IMR-90 (cell line): ENCODE measurements around the gene GRAMD4. TPM values are rescaled to one million over a fixed set of nuclear protein-coding genes. Genes with fewer than 3 reads are reported as not detected.

Experiments used
- ATAC-seq: fragments of 200-7000 bp; cut with Tn5 transposase; 2 replicates; pipeline ENCODE4 v1.9.1; 2020; ENCODE audit warnings: low read depth, mild to moderate bottlenecking, moderate library complexity
- BruUV-seq: library from RNA; stranded (reverse); fragments of 400-500 nt; replicated peaks from 2 replicates; lab custom pipeline; 2021; lab: Mats Ljungman, UMichigan
- CTCF ChIA-PET: fragments of 300-600 bp; formaldehyde crosslinking; extraction: SDS; loops from one replicate; lab custom pipeline; 2021; ENCODE audit warnings: antibody characterized with exemption; lab: Yijun Ruan, JAX
- POLR2A ChIA-PET: fragments of 300-600 bp; sonication (Branson Sonifier 250); formaldehyde crosslinking; loops from one replicate; lab custom pipeline; 2022; ENCODE audit warnings: antibody characterized with exemption; ENCODE audit not compliant: unreplicated experiment; lab: Charles Lee
- DNase-seq: peaks from one replicate; pipeline ENCODE4 v3.0.0; 2013
- H2AFZ ChIP-seq: replicated peaks from 2 replicates; pipeline ENCODE3; 2013; ENCODE audit warnings: low read length, mild to moderate bottlenecking; ENCODE audit not compliant: poor library complexity
- H2AK5ac ChIP-seq: 2 replicates; pipeline ENCODE4 v1.6.1; 2013; ENCODE audit warnings: low read depth, low read length, inconsistent platforms
- H2AK9ac ChIP-seq: replicated peaks from 2 replicates; pipeline ENCODE3; 2013; ENCODE audit warnings: mild to moderate bottlenecking, low read depth, low read length, moderate library complexity; ENCODE audit not compliant: poor library complexity
- H2BK120ac ChIP-seq: 2 replicates; pipeline ENCODE4 v1.6.1; 2013; ENCODE audit warnings: low read depth, low read length, inconsistent platforms
- H2BK15ac ChIP-seq: 3 replicates; pipeline ENCODE4 v1.6.1; 2013; ENCODE audit warnings: low read depth, low read length, inconsistent platforms
- H2BK20ac ChIP-seq: 2 replicates; pipeline ENCODE4 v1.6.1; 2013; ENCODE audit warnings: low read depth, mild to moderate bottlenecking, inconsistent platforms, low read length, moderate library complexity
- H2BK5ac ChIP-seq: 2 replicates; pipeline ENCODE4 v1.6.1; 2013; ENCODE audit warnings: mild to moderate bottlenecking, low read depth, low read length, inconsistent platforms; ENCODE audit not compliant: poor library complexity, severe bottlenecking
- H3K14ac ChIP-seq: replicated peaks from 2 replicates; pipeline ENCODE4 v1.6.1; 2013; ENCODE audit warnings: low read depth, low read length, inconsistent platforms
- H3K18ac ChIP-seq: 2 replicates; pipeline ENCODE4 v1.6.1; 2013; ENCODE audit warnings: low read depth, low read length, control low read depth
- H3K23ac ChIP-seq: 2 replicates; pipeline ENCODE4 v1.6.1; 2013; ENCODE audit warnings: low read depth, low read length, inconsistent platforms
- H3K27ac ChIP-seq: 2 replicates; pipeline ENCODE4 v1.5.1; 2013; ENCODE audit warnings: mild to moderate bottlenecking, control low read depth, low read length; ENCODE audit not compliant: insufficient read depth
- H3K27me3 ChIP-seq: 2 replicates; pipeline ENCODE4 v1.6.1; 2013; ENCODE audit warnings: low read length; ENCODE audit not compliant: control insufficient read depth, insufficient read depth
- H3K36me3 ChIP-seq: 2 replicates; pipeline ENCODE4 v1.6.1; 2013; ENCODE audit warnings: low read length, mixed read lengths; ENCODE audit not compliant: control insufficient read depth, insufficient read depth
- H3K4ac ChIP-seq: 2 replicates; pipeline ENCODE4 v1.6.1; 2013; ENCODE audit warnings: low read depth, low read length, inconsistent platforms
- H3K4me1 ChIP-seq: 2 replicates; pipeline ENCODE4 v1.6.1; 2013; ENCODE audit warnings: low read length, mixed read lengths; ENCODE audit not compliant: control insufficient read depth, insufficient read depth
- H3K4me2 ChIP-seq: 2 replicates; pipeline ENCODE4 v1.6.1; 2013; ENCODE audit warnings: low read depth, mild to moderate bottlenecking, control low read depth, low read length, moderate library complexity
- H3K4me3 ChIP-seq: 2 replicates; pipeline ENCODE4 v1.5.1; 2013; ENCODE audit warnings: low read depth, mild to moderate bottlenecking, control low read depth, low read length, moderate library complexity; ENCODE audit not compliant: insufficient read depth
- H3K56ac ChIP-seq: 2 replicates; pipeline ENCODE4 v1.6.1; 2013; ENCODE audit warnings: low read length, inconsistent platforms; ENCODE audit not compliant: insufficient read depth; ENCODE audit errors: extremely low read depth
- H3K79me1 ChIP-seq, 2 experiments: 2 replicates each; pipeline ENCODE4 v1.6.1; 2013; ENCODE audit warnings: low read length in 2 of 2, inconsistent platforms in 1 of 2, low read depth in 1 of 2
- H3K9ac ChIP-seq: 2 replicates; pipeline ENCODE4 v1.6.1; 2013; ENCODE audit warnings: low read depth, low read length, control low read depth
- H3K9me1 ChIP-seq: 2 replicates; pipeline ENCODE4 v1.6.1; 2013; ENCODE audit warnings: low read length, inconsistent platforms; ENCODE audit not compliant: insufficient read depth
- H3K9me3 ChIP-seq: 2 replicates; pipeline ENCODE4 v1.6.1; 2013; ENCODE audit warnings: low read length; ENCODE audit not compliant: control insufficient read depth, insufficient read depth
- H4K20me1 ChIP-seq: 2 replicates; pipeline ENCODE4 v1.6.1; 2013; ENCODE audit warnings: low read length, inconsistent platforms; ENCODE audit not compliant: insufficient read depth
- H4K5ac ChIP-seq: 2 replicates; pipeline ENCODE4 v1.6.1; 2013; ENCODE audit warnings: mild to moderate bottlenecking, low read depth, low read length, control low read depth
- H4K8ac ChIP-seq, 2 experiments: 2 replicates each; pipeline ENCODE4 v1.6.1; 2013; ENCODE audit warnings: low read depth in 2 of 2, low read length in 2 of 2, control low read depth in 1 of 2, inconsistent platforms in 1 of 2
- H4K91ac ChIP-seq: 2 replicates; pipeline ENCODE4 v1.6.1; 2013; ENCODE audit warnings: low read depth, low read length, inconsistent platforms; ENCODE audit not compliant: insufficient read depth
- BHLHE40 ChIP-seq: fragments of 150-350 bp; IDR thresholded peaks from 2 replicates; pipeline ENCODE4 v1.6.1; 2016; ENCODE audit warnings: mild to moderate bottlenecking, low read depth, low read length
- CEBPB ChIP-seq: IDR thresholded peaks from 2 replicates; pipeline ENCODE4 v1.6.1; 2012; ENCODE audit warnings: low read depth, low read length, improper control_type of control experiment
- CHD1 ChIP-seq: IDR thresholded peaks from 2 replicates; pipeline ENCODE4 v1.6.1; 2012; ENCODE audit warnings: low read depth, low read length, improper control_type of control experiment
- CTCF ChIP-seq: conservative IDR thresholded peaks from 2 replicates; pipeline ENCODE4 v1.5.1; 2012; ENCODE audit warnings: mild to moderate bottlenecking, low read depth, low read length, improper control_type of control experiment
- MAFK ChIP-seq: IDR thresholded peaks from 2 replicates; pipeline ENCODE4 v1.6.1; 2012; ENCODE audit warnings: low read depth, low read length, improper control_type of control experiment
- MXI1 ChIP-seq: IDR thresholded peaks from 2 replicates; pipeline ENCODE4 v1.6.1; 2012; ENCODE audit warnings: low read depth, mild to moderate bottlenecking, low read length, moderate library complexity, borderline replicate concordance
- POLR2A ChIP-seq: IDR thresholded peaks from 2 replicates; pipeline ENCODE4 v1.6.1; 2012; ENCODE audit warnings: mild to moderate bottlenecking, low read depth, low read length
- RAD21 ChIP-seq: IDR thresholded peaks from 2 replicates; pipeline ENCODE4 v1.6.1; 2012; ENCODE audit warnings: low read length, improper control_type of control experiment
- RFX5 ChIP-seq: IDR thresholded peaks from 2 replicates; pipeline ENCODE4 v1.8.0; 2012; ENCODE audit warnings: low read depth, mild to moderate bottlenecking, low read length, moderate library complexity
- USF2 ChIP-seq: fragments of 150-350 bp; IDR thresholded peaks from 2 replicates; pipeline ENCODE4 v1.6.1; 2017; ENCODE audit warnings: mild to moderate bottlenecking, antibody characterized with exemption, low read length, low read depth
- WGBS, 2 experiments: methylation state at CpG; one replicate each; pipeline versions ENCODE4 v1.1.5 to v1.1.7; 2013; ENCODE audit warnings: missing lambda C conversion rate in 2 of 2; ENCODE audit not compliant: insufficient read length in 1 of 2; ENCODE audit errors: extremely low coverage in 2 of 2; 5-methylcytosine and 5-hydroxymethylcytosine counted together
- dilution Hi-C: fragments of 300-500 bp; cut with HindIII; formaldehyde crosslinking; loops from one replicate; pipeline ENCODE4 v1.14.3; 2018; ENCODE audit warnings: low sequenced_read_pairs; ENCODE audit not compliant: unreplicated experiment
- in situ Hi-C: fragments of 300-500 bp; cut with MboI; formaldehyde crosslinking; loops from 3 replicates; pipeline ENCODE4 v1.14.3; 2019; ENCODE audit warnings: low sequenced_read_pairs, inconsistent platforms, mixed read lengths
- intact Hi-C: fragments of 100-400 bp; cut with micrococcal nuclease; formaldehyde crosslinking; loops from 2 replicates; pipeline ENCODE4 v1.10.0; 2022
- polyA plus RNA-seq, 3 experiments: library from polyadenylated mRNA; depleted of rRNA; stranded (reverse); fragments of >200 nt; gene quantifications; 2 replicates each; pipeline ENCODE4 v1.2.3, GENCODE V29; 2012; ENCODE audit warnings: low replicate concordance in 1 of 3
- total RNA-seq: library from RNA; depleted of rRNA; stranded (reverse); fragments of >200 nt; gene quantifications from 2 replicates; pipeline ENCODE4 v1.2.3, GENCODE V29; 2012

GRAMD4 gene
- total and polyA plus RNA-seq, 2 of the 4 experiments (the other 2 are of a cell fraction) = 2.7 to 5.8 TPM

- CTCF ChIA-PET = no interaction called here
- no TSS peak for BruUV-seq
- Histone ChIP-seq H2BK5ac (no peak overlapping the region), H4K20me1 (peaks cover 34% of the 10 kb centered on the region), H3K23ac (no peak overlapping the region), H3K4me2 (no peak overlapping the region), H3K4me1 (peaks cover 15% of the 10 kb centered on the region), H2AK9ac (peak overlapping the region; percentile 42), H3K4ac (no peak overlapping the region), H3K9me3 (no peaks in the 10 kb centered on the region), H2BK120ac (no peak overlapping the region), H4K5ac (no peak overlapping the region), H3K14ac (no peak overlapping the region), H3K9ac (no peak overlapping the region), H4K91ac (no peak overlapping the region), H2AFZ (peak overlapping the region; percentile 17), H4K8ac (no peak overlapping the region), H2BK20ac (no peak overlapping the region), H2AK5ac (no peak overlapping the region), H3K56ac (no peak overlapping the region), H3K27me3 (peaks cover 2% of the 10 kb centered on the region; the same call in 1 of the 2 replicates), H2BK15ac (no peak overlapping the region), H3K9me1 (no peaks in the 10 kb centered on the region), H3K27ac (no peak overlapping the region), H3K36me3 (no peaks in the 10 kb centered on the region), H3K18ac (no peak overlapping the region), H3K4me3 (no peak overlapping the region), H3K79me1 (peaks cover 0 to 5% of the 10 kb centered on the region in 2 experiments; a peak in 1 of 4 replicates)
- TF ChIP-seq BHLHE40 (no peak), CTCF (no peak), RAD21 (no peak), MAFK (no peak), MXI1 (no peak), USF2 (no peak), CEBPB (no peak), POLR2A (no peak), RFX5 (no peak), CHD1 (no peak)
- 43% methylated on average over 7 of the region's 23 CpGs; no CpG with 5 or more reads in 1 of the 2 experiments for WGBS, 2 experiments
- intact Hi-C loops (no loop called here), dilution Hi-C loops (no loop called here), in situ Hi-C loops (no loop called here)
- DNase-seq (no peak), ATAC-seq (peak; percentile 27)
- POLR2A ChIA-PET = no interaction called here
These were observed 7.1 kb upstream of the GRAMD4 start for GRCh38 chr22:46612904-46613605.
